HG03159 (cell line): ENCODE data around the gene LDAF1.
"Not testable (repeated sequence)": the region's sequence is repeated elsewhere in the genome, so short reads cannot be mapped to it uniquely, and the experiment has no call there.

Experiments
- ATAC-seq: cut with Tn5 transposase; IDR thresholded peaks from one replicate; pipeline ENCODE4 v1.9.1; 2021; ENCODE audit warnings: mild to moderate bottlenecking, moderate library complexity; ENCODE audit not compliant: unreplicated experiment

Gene LDAF1

GRCh38 chr16:21194771-21195301, 36.4 kb downstream of the LDAF1 start:
- no peak for ATAC-seq

DNA sequence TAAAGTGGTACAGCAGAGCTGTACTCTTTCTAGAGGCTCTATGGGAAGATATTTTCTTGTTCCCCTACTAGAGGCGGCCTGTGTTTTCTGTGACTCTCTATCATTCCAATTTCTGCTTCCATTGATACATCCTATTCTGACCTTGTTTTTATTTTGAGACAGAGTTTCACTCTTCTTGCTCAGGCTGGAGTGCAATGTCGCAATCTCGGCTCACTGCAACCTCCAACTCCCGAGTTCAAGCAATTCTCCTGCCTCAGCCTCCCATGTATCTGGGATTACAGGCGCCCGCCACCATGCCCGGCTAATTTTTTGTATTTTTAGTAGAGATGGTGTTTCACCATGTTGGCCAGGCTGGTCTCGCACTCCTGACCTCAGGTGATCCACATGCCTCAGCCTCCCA, 36.9 kb downstream of the LDAF1 start:
- not testable (repeated sequence) for ATAC-seq

- no peak for ATAC-seq
Observed at GRCh38 chr16:21197112-21197511, 38.6 kb downstream of the LDAF1 start.

- no peak for ATAC-seq
Observed at GRCh38 chr16:21197621-21198020, 39.1 kb downstream of the LDAF1 start.

DNA sequence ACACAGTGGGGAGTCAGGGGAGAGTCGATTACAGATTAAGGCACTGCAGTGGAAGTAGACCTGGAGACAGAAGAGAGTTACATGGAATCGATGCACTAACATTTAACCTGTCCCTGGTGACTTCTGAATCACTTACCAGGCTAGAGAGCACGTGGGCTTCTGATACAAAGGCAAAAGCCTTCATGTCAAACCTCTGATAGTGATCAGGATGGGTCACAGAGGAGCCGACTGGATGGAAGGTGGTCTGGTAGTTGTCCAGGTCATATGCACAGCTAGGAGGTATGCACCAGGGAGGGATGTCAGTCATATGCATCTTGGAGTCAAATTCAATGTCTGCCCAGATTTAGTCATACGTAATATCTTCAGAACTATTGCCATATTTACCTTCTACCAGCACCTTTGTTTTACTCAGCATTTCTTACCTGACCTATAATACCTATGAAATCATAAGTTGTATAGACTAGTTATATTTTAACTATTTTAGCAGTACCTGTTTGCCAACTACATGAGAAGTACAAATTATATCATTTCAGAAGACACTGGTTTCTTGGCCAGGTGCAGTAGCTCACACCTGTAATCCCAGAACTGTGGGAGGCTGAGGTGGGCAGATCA, 41.2 kb downstream of the LDAF1 start:
- ATAC-seq, result no peak

DNA sequence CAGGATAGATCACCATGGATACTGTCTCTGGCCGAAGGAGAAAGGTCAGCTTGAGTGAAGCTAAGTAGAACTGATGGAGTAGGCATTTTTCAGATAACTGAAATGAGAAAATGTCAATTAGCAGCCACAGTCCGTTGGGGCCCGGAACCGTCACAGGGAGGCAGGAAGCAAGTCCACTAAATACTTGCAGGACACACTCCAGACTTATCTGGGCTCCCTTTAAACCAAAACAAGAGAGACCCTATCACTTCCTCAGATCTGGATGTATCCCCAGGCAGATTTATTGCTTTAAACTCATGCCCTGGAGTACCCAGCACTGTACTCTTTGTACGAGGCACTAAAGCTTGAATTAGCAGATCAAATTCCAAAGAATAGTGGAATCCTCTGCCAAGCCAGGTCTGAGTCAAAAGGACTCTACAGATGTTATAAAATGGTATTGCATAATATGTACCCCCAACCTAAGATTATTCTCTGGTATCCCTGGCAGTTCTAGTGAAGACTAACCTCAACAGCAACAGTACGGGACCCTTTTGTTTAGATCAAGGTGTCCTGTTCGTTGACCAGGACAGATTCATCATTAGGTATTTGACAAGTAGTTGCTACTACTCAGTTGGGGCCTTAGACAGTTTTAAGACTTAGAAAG, 44.8 kb downstream of the LDAF1 start:
- no peak for ATAC-seq

DNA sequence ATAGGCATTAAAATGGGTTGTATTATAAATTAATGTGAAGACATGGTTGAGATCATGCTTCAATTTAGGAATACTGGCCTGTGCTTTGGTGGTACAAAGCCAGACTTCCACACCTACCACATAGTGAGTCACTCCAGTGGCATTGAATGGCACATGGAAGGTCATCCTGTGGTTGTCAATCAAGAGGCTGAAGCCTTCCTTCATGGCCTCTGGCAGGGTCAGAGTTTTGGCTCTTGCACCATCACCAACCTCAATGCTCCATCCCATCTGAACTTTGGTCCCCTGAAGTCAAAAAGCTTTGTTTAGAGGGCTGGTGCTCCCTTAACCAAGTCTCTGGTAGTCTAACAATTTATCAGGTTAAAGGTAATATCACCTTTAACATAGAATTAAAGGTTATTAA, 46.8 kb downstream of the LDAF1 start:
- no peak for ATAC-seq

DNA sequence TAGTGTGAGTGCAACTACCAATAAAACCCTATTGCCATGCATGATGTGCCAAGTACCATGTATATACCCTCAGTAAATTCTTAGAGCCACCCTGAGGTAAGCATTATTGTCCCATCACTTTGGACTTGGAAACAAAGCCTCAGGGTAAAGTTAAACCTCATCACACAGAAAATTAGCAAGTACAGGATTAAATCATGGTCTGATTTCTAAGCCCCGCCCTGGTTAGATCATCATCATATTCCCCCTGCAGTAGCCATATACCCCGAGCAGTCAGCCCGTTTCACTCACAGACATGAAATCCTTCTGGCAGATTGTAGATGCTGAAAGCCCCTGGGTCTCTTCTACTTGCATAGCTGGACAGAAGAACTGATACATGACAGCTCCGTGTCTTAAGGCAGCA, 48.1 kb downstream of the LDAF1 start:
- no peak for ATAC-seq

- ATAC-seq, result no peak
Observed at GRCh38 chr16:21208446-21209230, 50.2 kb downstream of the LDAF1 start.

DNA sequence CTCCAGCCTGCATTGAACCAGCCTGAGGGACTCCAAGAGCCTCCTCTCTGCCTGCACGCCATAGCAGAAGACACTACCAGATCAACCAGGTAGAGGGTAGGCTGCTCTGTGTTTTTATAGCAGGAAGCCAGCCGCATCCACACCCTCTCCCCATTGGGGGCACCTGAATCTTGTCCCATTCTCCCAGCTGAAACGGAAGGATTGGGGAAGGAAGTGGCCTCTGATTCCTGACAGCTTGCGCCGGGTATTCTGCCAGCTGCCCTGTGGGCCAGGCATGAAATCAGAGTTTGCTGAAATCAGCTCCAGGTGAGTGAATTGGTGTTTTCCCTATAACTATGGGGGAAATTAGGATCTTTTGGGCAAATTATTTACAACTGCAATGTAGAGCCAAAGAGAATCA, 53.0 kb downstream of the LDAF1 start, which contains the start of gene ZP2:
TSS of gene ZP2 (minus strand) at position 89 of the 400 bp plus-strand sequence. CDS start at position 62, 27 bp downstream.
- ATAC-seq, result no peak

DNA sequence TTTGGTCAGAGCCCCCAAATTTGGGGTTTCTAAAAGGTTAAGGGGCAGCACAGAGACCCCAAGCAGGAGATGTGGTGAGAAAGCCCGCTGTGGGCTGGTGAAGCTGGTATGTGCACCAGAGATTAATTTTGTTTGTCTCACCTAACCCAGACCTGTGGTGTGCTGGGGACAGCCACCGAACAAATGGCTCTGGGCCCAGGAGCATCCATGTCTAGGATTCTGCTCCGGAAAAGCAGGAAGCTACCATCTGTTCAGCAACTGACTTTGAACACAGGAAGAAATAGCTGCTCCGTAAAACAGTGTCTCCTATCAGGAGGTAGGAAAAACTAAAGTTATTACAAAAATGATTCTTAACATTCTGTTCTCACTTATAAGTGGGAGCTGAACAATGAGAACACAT, 55.6 kb downstream of the LDAF1 start:
- ATAC-seq, result no peak

- no peak for ATAC-seq
Observed at GRCh38 chr16:21217121-21217520, 58.6 kb downstream of the LDAF1 start.

- no peak for ATAC-seq
Observed at GRCh38 chr16:21218153-21218552, 59.7 kb downstream of the LDAF1 start.

- ATAC-seq, result no peak
Observed at GRCh38 chr16:21219551-21219950, 61.1 kb downstream of the LDAF1 start.

DNA sequence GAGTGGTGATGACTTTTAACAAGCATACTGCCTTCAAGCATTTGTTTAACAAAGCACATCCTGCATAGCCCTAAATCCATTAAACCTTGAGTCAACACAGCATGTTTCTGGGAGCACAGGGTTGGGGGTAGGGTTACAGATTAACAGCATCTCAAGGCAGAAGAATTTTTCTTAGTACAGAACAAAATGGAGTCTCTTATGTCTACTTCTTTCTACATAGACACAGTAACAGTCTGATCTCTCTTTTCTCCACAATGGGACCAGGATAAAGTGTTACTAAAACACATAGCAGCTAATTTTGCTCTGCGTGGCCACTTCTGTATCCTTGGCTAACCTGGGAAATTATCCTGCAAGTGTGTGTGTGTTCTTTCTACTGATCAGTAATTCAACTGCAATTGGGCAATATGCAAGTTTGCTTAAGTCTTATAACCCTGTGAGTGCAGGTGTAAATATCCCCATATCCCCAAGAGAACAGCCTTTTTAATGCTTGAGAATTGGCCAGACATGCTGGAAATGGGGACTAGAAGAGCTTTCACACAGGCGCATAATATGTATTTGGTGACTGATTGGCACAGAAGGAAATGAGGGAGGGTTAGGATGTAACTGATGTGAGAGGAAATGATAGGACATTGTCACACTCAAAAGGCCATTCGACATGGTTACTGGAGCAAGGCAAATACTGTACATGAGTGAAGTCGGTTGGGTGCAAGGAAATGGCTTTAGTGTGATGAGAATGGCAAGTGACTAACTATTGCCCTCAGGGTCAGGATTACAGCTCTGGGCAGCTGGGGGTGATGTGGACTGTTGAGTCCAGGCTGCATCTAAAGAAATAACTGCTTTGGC, 64.2 kb downstream of the LDAF1 start:
- ATAC-seq, result no peak

GRCh38 chr16:21223787-21224186, 65.3 kb downstream of the LDAF1 start:
- no peak for ATAC-seq

DNA sequence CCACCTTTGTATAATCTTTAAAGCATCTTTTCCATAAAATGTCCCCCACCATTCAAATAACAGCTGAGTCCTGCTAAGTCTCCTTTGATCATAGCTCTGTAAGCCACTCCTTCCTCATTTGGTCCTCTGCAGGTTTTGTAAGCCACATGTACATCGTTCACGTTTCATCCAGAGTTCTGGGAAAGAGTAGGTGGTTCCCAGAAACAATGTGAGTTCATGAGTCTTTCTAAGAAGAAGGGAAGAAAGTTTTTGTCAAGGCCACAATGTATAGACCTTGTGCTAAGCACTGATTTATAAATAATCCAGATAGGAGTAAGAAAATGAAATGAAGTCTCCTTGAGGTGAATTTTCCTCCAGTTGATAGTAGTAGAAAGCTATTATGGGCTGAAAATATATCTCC, 66.3 kb downstream of the LDAF1 start:
- ATAC-seq, result no peak

DNA sequence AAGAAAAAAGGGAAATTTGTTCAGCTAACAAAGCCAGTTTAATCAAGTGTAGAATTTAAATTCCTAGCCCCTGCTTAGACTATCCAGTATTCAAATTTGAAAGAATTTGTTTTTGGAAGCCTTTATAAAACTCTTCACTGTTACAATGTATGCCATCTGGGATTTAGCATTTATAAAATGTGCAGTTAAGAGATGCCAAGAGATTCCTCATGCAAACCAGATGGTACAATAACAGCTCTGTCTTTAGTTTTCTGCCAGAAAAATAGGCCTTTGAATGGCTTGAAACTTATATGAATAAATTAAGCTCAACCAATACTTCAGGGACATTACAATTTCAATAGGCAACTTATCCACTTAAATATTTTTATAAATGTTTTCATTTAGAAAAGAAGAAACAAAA, 68.3 kb downstream of the LDAF1 start:
- no peak for ATAC-seq

GRCh38 chr16:21227866-21228265, 69.4 kb downstream of the LDAF1 start:
- ATAC-seq, result no peak

- no peak for ATAC-seq
Observed at GRCh38 chr16:21228361-21228872, 69.9 kb downstream of the LDAF1 start.
